ENCODE results near the gene CHCHD10.
"Not testable (repeated sequence)": the region's sequence is repeated elsewhere in the genome, so short reads cannot be mapped to it uniquely, and the experiment has no call there.

CHCHD10 gene

GRCh38 chr22:23750367-23750713, 17.4 kb downstream of the CHCHD10 start:
- DNase-seq (ENCODE audit: low spot score), result no peak

- no peak for DNase-seq (ENCODE audit: low spot score)
Measured at GRCh38 chr22:23749841-23750301, 17.9 kb downstream of the CHCHD10 start.

DNA sequence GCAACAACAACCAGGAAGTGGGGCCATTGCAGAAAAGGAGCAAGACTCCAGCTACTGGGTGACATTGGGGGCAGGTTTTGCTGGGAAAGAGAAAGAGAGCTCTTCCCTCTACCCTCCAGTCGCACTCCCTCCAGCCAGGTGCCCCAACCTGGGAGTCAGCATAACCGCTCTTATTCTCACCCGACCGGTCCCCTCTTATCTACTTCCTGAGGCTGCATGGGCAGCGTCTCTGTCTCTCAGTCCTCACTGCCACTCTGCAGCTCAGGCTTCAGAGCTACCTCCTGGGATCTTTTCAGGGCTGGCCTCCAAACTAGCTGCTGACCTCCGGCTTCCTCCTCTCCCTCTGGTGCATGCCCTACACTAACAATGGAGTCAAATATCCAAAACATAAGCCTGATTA, 22.0 kb downstream of the CHCHD10 start:
- no peak for DNase-seq (ENCODE audit: low spot score)

DNA sequence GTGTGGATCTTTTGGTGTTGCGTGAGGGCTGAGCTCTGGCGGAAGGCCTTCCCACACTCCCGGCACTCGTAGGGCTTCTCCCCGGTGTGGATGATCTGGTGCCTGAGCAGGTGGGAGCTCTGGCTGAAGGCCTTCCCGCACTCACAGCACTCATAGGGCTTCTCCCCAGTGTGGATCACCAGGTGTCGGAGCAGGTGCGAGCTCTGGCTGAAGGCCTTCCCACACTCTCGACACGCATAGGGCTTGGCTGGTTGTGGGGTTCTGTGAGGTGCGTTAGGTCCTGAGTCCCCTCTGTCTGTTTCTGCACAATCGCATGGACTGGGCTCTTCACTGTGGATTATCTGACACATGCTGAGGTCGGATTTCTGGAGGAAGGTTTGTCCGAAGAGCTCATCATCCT, 23.3 kb downstream of the CHCHD10 start:
- no peak for DNase-seq (ENCODE audit: low spot score)

GRCh38 chr22:23744001-23744400, 23.8 kb downstream of the CHCHD10 start:
- no peak for DNase-seq (ENCODE audit: low spot score)

GRCh38 chr22:23743303-23743705, 24.5 kb downstream of the CHCHD10 start:
- DNase-seq (ENCODE audit: low spot score), result no peak

GRCh38 chr22:23742505-23743264, 25.1 kb downstream of the CHCHD10 start:
- DNase-seq (ENCODE audit: low spot score), result no peak

GRCh38 chr22:23737696-23738095, 30.1 kb downstream of the CHCHD10 start:
- no peak for DNase-seq (ENCODE audit: low spot score)

GRCh38 chr22:23728108-23728507, 39.7 kb downstream of the CHCHD10 start:
- not testable (repeated sequence) for DNase-seq (ENCODE audit: low spot score)

- DNase-seq (ENCODE audit: low spot score), result no peak
Measured at GRCh38 chr22:23722724-23723123, 45.0 kb downstream of the CHCHD10 start.

GRCh38 chr22:23722160-23722559, 45.6 kb downstream of the CHCHD10 start:
- DNase-seq (ENCODE audit: low spot score), result no peak

GRCh38 chr22:23720855-23721254, 46.9 kb downstream of the CHCHD10 start:
- DNase-seq (ENCODE audit: low spot score), result no peak

- DNase-seq (ENCODE audit: low spot score), result no peak
Measured at GRCh38 chr22:23718371-23719165, 49.2 kb downstream of the CHCHD10 start.

GRCh38 chr22:23716811-23717801, 50.7 kb downstream of the CHCHD10 start:
- peak; percentile 96 for DNase-seq (ENCODE audit: low spot score)
